Activated CD4-positive, alpha-beta T cell treated with anti-CD3 and anti-CD28 coated beads, Interleukin-2, amount 50 U/mL, for 1 hour (primary cell): ENCODE data around the gene ARSI.

Experiments used
- DNase-seq: peaks from one replicate; pipeline ENCODE4 v3.0.0-alpha.2; 2020

Gene ARSI

DNA sequence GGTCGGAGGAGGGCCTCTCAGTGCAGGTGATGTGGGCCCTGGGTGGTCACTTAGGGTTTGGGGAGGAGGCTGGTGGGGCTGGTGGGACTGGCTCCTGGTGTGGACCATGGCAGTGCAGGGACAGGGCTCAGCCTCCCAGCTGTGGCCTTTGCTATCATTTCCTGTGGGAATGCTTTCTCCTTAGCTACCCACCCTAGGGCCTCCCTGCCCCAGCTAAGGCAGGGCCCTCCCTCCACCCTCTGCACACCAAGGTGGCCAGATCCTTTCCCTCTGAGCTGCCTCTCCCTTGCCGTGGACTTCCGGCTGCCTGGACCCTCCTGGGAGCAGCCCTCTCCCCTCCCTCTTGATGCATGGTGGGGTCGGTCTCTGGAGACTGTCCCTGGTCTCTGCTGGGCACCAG, 22.7 kb upstream of the ARSI start:
- DNase-seq, result no peak

- no peak for DNase-seq
Observed at GRCh38 chr5:150323819-150324218, 21.1 kb upstream of the ARSI start.

DNA sequence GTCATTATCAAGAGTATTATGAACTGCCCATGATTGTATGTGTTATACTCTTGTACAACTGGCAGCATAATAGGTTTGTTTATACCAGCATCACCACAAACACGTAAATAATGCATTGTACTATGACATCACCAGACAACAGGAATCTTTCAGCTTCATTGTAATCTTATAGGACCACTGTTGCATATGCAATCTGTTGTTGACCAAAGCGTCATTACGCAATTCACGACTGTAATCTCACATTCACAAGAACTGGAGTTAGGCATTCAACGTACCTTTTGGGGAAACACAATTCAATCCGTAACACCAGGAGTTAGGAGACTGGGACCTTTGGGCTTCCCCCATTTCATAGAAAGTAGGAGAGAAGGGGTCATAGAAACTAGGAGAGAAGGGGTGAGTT, 20.4 kb upstream of the ARSI start:
- no peak for DNase-seq

DNA sequence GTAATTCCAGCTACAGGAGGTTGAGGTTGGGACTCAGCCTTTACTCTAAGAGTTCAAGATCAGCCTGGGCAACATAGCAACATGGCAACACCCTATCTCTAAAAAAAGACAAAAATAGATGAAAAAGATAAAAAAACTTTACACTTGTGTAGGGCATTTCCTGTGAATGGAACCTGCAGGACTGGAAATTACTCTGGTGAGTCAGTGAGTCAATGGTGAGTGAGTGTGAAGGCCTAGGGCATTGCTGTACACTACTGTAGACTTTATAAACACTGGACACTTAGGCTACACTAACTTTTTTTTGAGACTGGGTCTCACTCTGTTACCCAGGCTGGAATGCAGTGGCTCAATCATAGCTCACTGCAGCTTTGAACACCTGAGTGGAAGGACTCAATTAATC, 19.5 kb upstream of the ARSI start:
- no peak for DNase-seq

GRCh38 chr5:150321784-150322183, 19.1 kb upstream of the ARSI start:
- no peak for DNase-seq

DNA sequence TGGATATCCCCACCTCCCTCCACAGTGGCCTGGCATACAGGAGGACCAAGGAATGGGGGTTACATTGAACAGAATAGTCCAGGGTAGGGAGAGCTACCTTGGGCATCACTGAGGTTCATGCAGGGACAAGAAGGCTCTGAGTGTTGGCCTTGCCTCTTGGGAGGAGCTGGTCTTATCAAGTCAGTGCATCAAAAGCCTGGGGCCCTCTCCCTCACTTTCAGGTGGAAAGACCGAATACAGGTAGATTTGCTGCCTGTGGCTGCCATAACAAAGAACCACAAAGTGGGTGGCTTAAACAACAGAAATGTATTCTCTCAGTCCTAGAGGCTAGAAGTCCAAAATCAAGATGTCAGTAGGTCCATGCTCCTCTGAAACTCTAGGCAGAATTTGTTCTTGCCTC, 18.5 kb upstream of the ARSI start:
- no peak for DNase-seq

- no peak for DNase-seq
Observed at GRCh38 chr5:150320044-150320613, 17.4 kb upstream of the ARSI start.

DNA sequence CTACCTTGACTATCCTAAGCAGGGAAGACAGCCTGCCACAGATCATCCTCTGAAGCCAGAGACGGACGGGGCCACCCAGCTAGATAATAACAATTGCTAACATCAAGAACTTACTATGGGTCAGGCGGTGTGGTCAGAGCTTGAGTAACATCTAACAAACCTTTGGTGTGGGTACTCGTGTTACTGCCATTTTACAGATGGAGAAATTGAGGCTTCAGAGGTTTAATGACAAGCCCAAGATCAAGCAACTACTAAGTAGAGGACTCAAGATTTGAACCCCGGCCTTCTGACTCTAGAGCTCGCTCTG, 16.7 kb upstream of the ARSI start:
- no peak for DNase-seq

- no peak for DNase-seq
Observed at GRCh38 chr5:150318613-150319483, 16.1 kb upstream of the ARSI start.

GRCh38 chr5:150317048-150318003, 14.6 kb upstream of the ARSI start:
- DNase-seq, result no peak

- no peak for DNase-seq
Observed at GRCh38 chr5:150316320-150316719, 13.6 kb upstream of the ARSI start.

DNA sequence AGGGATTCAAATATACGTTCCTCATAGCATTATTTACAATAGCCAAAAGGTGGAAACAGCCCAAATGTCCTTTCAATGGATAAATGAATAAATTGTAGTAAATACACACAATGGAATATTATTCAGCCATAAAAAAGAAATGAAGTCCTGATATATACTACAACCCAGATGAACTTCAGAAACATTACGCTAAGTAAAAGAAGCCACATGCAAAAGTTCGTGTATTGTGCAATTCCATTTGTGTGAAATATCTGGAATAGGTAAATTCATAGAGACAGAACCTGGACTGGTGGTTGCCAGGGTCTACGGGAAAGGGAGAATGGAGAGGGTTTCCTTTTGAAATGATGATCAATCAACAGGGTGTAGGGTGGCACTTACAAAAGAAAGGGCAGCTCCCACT, 12.5 kb upstream of the ARSI start:
- no peak for DNase-seq

- no peak for DNase-seq
Observed at GRCh38 chr5:150313921-150314716, 11.4 kb upstream of the ARSI start.

DNA sequence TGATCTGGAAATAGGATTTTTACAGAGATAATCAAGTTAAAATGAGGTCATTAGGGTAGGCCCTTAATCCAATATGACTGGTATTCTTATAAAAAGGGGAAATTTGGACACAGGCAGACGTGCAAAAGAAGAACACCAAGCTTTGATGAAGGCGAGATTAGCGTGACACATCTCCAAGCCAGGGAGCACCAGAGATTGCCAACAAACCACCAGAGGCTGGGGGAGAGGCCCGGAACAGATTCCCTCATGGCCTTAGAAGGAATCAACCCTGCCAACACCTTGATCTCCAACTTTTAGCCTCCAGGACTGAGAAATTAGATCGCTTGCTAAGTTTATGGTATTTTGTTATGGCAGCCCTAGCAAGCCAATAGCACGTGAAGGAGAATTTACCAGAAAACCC, 10.8 kb upstream of the ARSI start:
- no peak for DNase-seq

DNA sequence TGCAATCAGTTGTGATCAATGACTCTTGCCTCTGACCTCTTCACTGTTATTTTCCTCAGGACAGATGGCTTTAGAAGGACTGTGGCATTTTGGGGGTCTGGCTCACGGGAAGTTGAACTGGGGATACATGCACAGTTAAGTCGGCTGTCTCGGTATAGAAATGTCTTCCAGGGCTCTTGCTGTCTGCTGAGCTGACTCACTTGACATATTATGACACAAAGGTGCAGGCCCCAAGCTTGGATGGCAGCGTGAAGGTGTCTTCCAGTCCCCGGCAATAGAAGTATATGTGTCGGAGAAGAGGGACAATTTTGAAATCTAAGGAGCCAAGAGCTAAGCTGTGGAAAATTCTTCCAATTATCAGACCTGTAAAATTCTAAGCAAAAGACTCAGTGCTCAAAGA, 9.8 kb upstream of the ARSI start:
- no peak for DNase-seq

- DNase-seq, result no peak
Observed at GRCh38 chr5:150311015-150311692, 8.4 kb upstream of the ARSI start.

- no peak for DNase-seq
Observed at GRCh38 chr5:150310246-150310645, 7.5 kb upstream of the ARSI start.

DNA sequence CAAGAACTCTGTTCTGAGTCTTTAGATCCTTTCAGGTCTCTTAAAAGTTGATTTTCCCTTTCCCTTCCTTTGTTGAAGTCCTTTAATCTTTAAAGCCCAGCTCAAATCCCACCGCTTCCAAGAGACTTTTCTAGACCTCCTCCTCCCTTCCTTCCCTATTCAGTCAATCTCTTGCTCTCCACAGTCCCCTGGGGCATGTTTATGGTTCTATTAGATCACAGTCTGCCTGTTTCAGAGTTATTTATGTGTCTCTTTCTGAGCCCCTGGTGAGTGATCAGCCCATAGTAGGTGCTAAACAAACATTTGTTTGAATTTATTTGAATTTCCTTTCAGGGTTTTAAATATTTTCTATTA, 7.2 kb upstream of the ARSI start:
- DNase-seq, result no peak

DNA sequence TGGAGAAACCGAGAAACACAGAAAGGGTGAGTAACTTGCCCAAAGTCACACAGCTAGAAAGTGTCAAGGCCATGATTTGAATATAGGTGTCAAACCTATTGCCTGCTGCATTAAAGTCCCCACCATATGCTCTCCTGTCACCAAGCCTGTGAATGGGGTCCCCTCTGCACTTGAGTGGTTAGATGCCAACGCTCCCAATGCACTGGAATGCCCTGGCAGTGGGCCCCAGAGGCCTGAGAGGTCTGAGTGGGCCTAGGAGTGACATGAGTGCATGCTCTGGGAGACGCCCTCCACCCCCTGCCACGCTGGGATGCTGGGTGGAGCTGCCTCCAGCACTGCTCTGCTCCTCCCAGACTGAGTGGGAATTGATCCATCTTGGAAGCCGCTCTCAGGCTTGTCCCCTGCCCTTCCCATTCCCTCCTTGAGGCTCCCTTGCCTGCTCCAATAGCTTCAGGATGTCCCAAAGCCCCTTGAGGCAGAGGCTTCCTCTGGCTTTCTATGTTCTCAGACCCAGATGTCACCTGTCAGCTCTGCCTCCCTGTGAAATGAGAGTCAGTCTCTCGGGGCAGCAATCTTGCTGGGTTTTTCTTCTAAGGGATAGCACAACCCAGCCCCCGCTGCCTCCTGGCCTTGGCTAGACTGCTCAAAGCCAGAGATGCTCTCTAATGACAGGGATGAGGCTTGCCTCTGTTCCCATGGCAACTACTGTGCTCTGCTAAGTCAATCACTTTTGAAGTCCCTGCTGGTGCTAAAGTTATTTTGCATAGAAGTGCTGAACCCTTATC, 6.6 kb upstream of the ARSI start:
- no peak for DNase-seq

GRCh38 chr5:150307617-150308426, 5.1 kb upstream of the ARSI start:
- no peak for DNase-seq

- no peak for DNase-seq
Observed at GRCh38 chr5:150306775-150307174, 4.1 kb upstream of the ARSI start.
